GM13976 (cell line): ENCODE data around the gene RRP7A.
"Not testable (repeated sequence)": the region's sequence is repeated elsewhere in the genome, so short reads cannot be mapped to it uniquely, and the experiment has no call there.

Source experiments
- DNase-seq: peaks from one replicate; pipeline ENCODE4 v3.0.0; 2012; ENCODE audit warnings: low spot score
- CTCF ChIP-seq: IDR thresholded peaks from 2 replicates; pipeline ENCODE4 v1.5.1; 2012; ENCODE audit warnings: borderline replicate concordance, mild to moderate bottlenecking; ENCODE audit not compliant: insufficient read depth; ENCODE audit errors: extremely low read depth, missing control alignments, control extremely low read depth
- in situ Hi-C: fragments of 300-500 bp; cut with MboI; formaldehyde crosslinking; loops from one replicate; pipeline ENCODE4 v1.12.0; 2022; ENCODE audit warnings: low sequenced_read_pairs, mixed read lengths, inconsistent platforms; ENCODE audit not compliant: unreplicated experiment

The RRP7A gene

DNA sequence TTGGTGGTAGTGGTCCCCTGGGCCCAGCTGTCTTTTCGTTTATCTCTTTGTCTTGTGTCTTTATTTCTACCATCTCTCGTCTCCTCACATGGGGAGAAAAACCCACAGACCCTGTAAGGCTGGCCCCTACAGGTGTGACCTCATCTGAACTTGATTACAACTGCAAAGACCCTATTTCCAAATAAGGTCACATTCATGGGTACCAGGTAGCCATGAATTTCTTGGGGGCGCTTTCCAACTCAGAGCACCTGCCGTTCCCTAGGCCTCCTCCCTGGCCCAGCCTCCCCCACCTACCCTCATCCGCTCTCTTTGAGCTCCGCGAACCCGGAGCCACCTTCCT is 14.0 kb upstream of the RRP7A start:
- TF ChIP-seq CTCF: no peak
- in situ Hi-C loops: no loop called here

GRCh38 chr22:42531401-42532084 is 11.9 kb upstream of the RRP7A start:
- in situ Hi-C loops, DNase-seq: not testable (repeated sequence)

More for the DNA sequence above, 14.0 kb upstream of the RRP7A start:
- DNase-seq: no peak

- DNase-seq, in situ Hi-C loops: not testable (repeated sequence)
Measured at GRCh38 chr22:42529435-42529834, 9.8 kb upstream of the RRP7A start.

GRCh38 chr22:42528591-42529307 is 9.2 kb upstream of the RRP7A start:
- in situ Hi-C loops: no loop called here
- no peak for DNase-seq
- TF ChIP-seq CTCF: no peak

GRCh38 chr22:42522546-42522945 is 3.0 kb upstream of the RRP7A start:
- DNase-seq: no peak
- in situ Hi-C loops: no loop called here
- TF ChIP-seq CTCF: no peak

DNA sequence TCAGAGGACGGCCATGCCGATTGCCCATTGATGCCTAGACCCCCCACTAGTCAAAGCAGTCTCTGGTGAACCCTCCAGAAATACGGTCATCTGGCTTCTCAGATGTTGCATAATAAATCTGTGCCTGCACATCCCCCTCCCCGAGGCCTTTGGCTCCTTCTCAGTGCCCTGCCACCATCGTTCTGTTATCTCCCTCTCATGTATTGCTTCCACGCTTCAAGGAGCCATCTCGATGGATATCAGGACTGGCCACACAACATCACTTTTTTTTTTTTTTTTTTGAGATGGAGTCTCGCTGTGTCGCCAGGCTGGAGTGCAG is 1.6 kb upstream of the RRP7A start:
- in situ Hi-C loops: no loop called here
- no peak for TF ChIP-seq CTCF
- no peak for DNase-seq

DNA sequence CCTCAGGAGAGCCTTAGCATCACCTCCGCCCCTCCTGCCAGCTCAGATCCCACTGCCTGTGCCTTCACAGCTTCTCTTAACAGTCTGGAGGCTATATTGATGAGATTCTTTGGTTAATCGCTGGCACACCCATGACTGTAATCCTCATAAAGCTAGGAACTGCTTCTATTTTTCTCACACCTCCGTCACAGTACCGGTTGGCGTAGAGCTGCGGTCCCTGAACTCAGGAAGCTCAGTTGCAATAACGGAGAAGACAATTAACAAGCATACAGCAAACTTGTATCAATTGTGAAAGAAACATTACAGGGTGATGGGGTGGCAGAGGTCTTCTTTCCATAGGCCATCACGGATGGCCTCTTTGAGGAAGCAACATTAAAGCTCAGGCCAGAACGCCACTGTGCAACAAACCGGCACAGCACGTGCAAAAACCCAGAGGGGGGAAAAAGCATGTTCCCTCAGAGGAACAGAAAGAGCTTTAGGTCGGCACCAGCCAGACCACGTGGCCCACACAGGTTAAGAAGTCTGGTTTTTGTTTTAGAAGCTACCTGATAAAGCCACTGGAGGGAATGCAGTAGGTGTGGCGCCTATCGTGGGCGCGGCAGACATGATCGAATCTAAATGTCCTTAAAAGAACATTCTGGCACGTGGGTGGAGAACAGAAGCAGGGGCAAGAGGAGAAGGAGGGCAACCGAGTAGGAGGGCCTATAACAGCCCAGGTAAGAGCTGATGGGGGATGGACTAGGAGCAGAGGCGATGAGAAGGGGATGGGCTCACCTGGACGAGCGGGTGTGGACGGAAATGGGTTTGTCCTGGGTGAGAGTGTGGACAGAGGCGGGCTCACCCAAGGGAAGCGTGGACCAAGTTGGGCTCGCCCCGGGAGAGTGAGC is 715 bp downstream of the RRP7A start:
- in situ Hi-C loops, DNase-seq: not testable (repeated sequence)

DNA sequence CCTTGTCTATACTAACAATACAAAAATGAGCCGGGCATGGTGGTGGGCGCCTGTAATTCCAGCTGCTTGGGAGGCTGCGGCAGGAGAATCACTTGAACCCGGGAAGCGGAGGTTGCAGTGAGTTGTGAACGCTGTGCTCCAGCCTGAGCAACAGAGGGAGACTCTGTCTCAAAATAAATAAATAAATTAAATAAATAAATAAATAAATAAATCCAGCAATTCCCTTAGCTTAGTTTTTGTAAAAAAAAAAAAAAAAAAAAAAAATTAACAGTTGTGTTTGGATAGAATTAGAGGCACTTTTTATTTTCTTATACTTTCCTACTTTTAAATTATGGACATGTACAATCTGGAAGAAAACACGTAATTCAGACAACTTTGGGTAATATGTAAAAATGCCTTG is 2.5 kb downstream of the RRP7A start:
- in situ Hi-C loops, DNase-seq: not testable (repeated sequence)

GRCh38 chr22:42515896-42516295 is 3.7 kb downstream of the RRP7A start:
- TF ChIP-seq CTCF: no peak
- in situ Hi-C loops: no loop called here
- no peak for DNase-seq

GRCh38 chr22:42515304-42515703 is 4.3 kb downstream of the RRP7A start:
- DNase-seq, in situ Hi-C loops: not testable (repeated sequence)

GRCh38 chr22:42514331-42514730 is 5.3 kb downstream of the RRP7A start:
- DNase-seq, in situ Hi-C loops: not testable (repeated sequence)

- DNase-seq, in situ Hi-C loops: not testable (repeated sequence)
Measured at GRCh38 chr22:42512273-42512990, 7.2 kb downstream of the RRP7A start.
